SK-N-MC (cell line): ENCODE measurements around the gene ARHGAP44.

ENCODE experiments used
- EZH2 ChIP-seq: fragments of 200-600 bp; sonication (generic); IDR thresholded peaks from one replicate; pipeline ENCODE4 v1.6.1; 2017; ENCODE audit warnings: antibody characterized with exemption
- FOXP2 ChIP-seq: optimal IDR thresholded peaks from 2 replicates; pipeline ENCODE3; 2011; ENCODE audit warnings: mild to moderate bottlenecking, moderate library complexity; ENCODE audit not compliant: insufficient read depth; ENCODE audit errors: extremely low read length, control extremely low read depth
- POLR2AphosphoS5 ChIP-seq: IDR thresholded peaks from 2 replicates; pipeline ENCODE4 v1.6.1; 2012; ENCODE audit warnings: mild to moderate bottlenecking, low read depth, low read length, borderline replicate concordance

DNA sequence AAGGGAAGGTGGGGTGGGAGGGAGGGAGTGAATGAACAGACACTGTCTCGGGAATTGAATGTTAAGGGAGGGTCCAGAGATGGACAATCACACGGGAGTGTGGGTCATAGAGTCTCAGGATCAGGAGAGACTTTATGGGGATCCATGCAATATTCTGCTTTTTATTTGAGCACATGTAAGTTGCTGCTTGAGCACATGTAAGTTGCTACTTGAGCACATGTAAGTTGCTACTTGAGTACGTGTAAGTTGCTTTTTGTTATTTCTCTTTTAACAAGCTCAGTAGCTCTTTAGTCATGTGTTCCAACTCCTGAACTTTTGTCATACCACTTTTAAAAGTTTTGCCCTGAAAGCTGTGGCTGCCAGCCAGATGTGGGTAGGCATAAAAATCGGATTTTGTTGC, 110.3 kb downstream of the ARHGAP44 start:
- TF ChIP-seq POLR2AphosphoS5 (no peak), EZH2 (no peak), FOXP2 (no peak)
